Measurements from ENCODE around the gene AGXT.

AGXT gene

GRCh38 chr2:240886678-240887609 lies 18.3 kb downstream of the AGXT start:
- Mint-ChIP-seq H3K9me3 (no peaks in the 10 kb centered on the region), H3K27ac (no peak overlapping the region), H3K27me3 (no peaks in the 10 kb centered on the region), H3K4me3 (no peak overlapping the region), H3K4me1 (no peaks in the 10 kb centered on the region)
- DNase-seq (no peak), ATAC-seq (peak; percentile 46)

GRCh38 chr2:240887631-240888030 lies 19.0 kb downstream of the AGXT start:
- Mint-ChIP-seq H3K27me3 (no peaks in the 10 kb centered on the region), H3K4me3 (no peak overlapping the region), H3K27ac (no peak overlapping the region), H3K9me3 (no peaks in the 10 kb centered on the region), H3K4me1 (no peaks in the 10 kb centered on the region)
- ATAC-seq (no peak), DNase-seq (no peak)

DNA sequence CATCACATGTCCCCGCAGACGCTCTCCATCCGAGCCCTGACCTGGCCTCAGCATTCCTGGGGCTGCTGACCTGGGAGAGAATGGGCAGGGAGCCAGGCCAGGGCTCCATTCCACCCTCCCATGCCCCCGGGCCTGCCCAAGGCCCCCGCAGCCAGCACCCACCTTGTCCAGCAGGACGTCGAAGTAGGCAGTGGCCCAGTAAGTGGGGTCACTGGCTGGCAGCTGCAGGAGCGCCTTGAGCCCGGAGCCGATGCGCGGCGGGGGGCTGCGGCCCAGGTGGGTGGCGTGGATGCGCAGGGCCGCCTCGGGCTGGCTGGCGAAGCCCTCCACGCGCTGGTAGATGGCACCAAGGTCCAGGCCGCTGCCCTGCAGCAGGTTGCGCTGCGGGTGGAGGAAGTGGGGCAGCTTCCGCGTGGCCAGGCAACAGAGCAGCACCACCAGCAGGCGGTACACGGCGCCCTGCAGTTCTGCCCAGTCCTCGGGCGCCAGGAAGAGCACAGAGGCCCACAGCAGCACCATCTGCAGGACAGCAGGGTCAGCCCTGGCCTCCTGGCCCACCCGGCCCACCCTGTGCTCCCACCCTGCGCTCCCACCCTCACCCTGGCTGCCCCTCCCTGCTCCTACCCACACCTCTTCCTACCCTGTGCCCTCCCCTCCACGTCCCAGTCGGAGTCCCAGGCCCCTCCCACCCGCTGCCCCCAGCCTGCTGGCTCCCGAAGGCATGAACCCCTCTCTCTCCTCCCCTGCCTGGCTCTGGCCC lies 19.7 kb downstream of the AGXT start:
- Mint-ChIP-seq H3K9me3 (no peaks in the 10 kb centered on the region), H3K4me3 (no peak overlapping the region), H3K27me3 (no peaks in the 10 kb centered on the region), H3K27ac (no peak overlapping the region), H3K4me1 (peaks cover 1% of the 10 kb centered on the region)
- no peak for DNase-seq
- no peak for ATAC-seq

- Mint-ChIP-seq H3K4me1 (peaks cover 9% of the 10 kb centered on the region), H3K27me3 (no peaks in the 10 kb centered on the region), H3K9me3 (no peaks in the 10 kb centered on the region), H3K4me3 (no peak overlapping the region), H3K27ac (no peak overlapping the region)
- DNase-seq (no peak), ATAC-seq (no peak)
Measured at GRCh38 chr2:240888890-240889573, 20.4 kb downstream of the AGXT start.

DNA sequence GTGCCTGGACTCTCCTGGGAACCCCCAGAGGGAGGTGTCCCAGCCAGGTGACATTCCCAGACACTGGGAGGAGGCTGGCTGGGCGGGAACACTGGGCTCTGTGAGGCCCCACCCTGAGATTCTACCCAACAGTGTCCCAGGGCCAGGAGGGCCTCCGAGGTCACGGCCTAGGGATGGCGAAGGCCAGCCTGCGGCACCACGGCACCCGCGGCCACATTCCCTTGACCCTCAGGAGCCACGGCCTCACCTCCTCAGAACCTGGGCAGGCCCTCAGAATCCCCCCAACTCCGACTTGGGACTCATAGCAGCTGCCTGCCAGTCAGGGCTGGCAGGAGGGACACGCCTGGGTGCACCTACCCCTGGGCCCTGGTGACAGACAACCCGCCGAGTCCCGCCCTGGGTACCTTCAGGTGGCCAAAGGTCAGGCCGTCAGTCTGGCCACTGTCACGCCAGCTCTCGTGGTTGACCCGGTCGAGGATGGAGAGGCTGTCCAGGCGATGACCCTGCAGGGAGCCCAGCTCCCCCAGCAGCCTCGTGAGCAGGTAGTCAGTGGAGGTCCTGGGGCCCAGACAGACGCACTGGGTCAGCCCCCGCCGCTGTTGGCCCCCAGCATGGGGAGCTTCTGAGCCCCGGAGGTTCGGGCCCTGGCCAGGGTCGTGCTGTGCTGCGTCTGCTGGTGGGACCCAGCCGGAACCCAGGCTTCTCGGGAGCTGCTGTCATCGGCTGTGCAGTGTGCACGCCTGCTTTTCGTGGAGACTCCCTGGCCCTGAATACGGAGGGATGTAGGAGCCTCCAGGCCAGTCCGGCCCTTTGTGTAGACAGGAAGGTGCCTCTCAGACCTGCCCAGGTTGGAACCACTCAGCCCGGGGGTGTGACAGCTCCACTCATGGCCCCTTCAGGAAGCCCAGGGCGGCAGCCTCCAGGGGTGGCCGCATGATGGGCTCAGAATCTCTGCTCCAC lies 21.3 kb downstream of the AGXT start:
- DNase-seq (no peak), ATAC-seq (no peak)
- H3K9me3 Mint-ChIP-seq: no peaks in the 10 kb centered on the region
- H3K4me1 Mint-ChIP-seq: peaks cover 11% of the 10 kb centered on the region
- H3K27ac Mint-ChIP-seq: no peak overlapping the region
- no peak overlapping the region for H3K4me3 Mint-ChIP-seq
- no peaks in the 10 kb centered on the region for H3K27me3 Mint-ChIP-seq

DNA sequence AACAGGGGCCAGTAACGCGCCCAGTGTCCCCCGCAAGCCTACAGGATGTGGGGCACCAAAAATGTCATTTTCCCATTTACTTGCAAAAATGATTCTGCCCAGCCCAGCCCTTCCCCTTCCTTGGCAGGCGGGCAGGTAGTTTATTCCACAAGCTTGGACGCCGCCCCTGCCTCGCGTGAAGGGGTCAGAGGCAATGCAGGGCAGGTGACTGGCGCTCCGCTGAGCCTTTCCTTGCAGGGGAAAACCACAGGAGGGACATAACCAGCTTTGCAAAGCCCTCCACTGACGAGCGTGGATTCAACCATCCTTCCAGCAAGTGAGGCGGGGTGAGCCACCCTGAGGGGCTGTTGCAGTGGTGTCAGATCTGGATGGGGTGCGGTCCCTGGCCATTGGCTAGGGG lies 22.1 kb downstream of the AGXT start:
- no peak for ATAC-seq
- no peak overlapping the region for H3K27ac Mint-ChIP-seq
- no peaks in the 10 kb centered on the region for H3K27me3 Mint-ChIP-seq
- no peak for DNase-seq
- H3K4me3 Mint-ChIP-seq: no peak overlapping the region
- H3K9me3 Mint-ChIP-seq: no peaks in the 10 kb centered on the region
- H3K4me1 Mint-ChIP-seq: peaks cover 11% of the 10 kb centered on the region

- DNase-seq (no peak), ATAC-seq (no peak)
- Mint-ChIP-seq H3K4me1 (peaks cover 11% of the 10 kb centered on the region), H3K27me3 (no peaks in the 10 kb centered on the region), H3K4me3 (no peak overlapping the region), H3K9me3 (no peaks in the 10 kb centered on the region), H3K27ac (peak overlapping the region in 1 of 2 donors; percentile 76)
Measured at GRCh38 chr2:240891492-240892340, 23.1 kb downstream of the AGXT start.

DNA sequence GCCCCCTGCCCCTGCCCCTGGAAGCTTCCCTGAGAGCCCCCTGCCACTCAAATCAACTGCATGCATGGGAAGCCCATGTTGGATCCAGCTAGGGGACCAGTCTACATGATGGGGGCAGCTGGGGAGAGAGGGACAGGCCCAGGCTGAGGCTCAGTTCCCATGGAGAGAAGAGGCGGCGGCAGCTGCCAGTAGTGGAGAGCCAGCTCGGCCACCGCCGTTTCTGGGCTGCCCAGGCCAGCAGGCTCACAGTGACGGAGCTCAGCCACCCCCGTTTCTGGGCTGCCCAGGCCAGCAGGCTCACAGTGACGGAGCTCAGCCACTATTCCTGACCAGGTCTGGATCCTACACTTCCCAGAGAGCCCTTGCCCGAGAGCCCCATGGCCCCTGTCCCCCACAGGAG lies 23.7 kb downstream of the AGXT start:
- ATAC-seq: no peak
- Mint-ChIP-seq H3K4me1 (peaks cover 11% of the 10 kb centered on the region), H3K27ac (no peak overlapping the region), H3K9me3 (no peaks in the 10 kb centered on the region), H3K27me3 (no peaks in the 10 kb centered on the region), H3K4me3 (no peak overlapping the region)
- no peak for DNase-seq

DNA sequence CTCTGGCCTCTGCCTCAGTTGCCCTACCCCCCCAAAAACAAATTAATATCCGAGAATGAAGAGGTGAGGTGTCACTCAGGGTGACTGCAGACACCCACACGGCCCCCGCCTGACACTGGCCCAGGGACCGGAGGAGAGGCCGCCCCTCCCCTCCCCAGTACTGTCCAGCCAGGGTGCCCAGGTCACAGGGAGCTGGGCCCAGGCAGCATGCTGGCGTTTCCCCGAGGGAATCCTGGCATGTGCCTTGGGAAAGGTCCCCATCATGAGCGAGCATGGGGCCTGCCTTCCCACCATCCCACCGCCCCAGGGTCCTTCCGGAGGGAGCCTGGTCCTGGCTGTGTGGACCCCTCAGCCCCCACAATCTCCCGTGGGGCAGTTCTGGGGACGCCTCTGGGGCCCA lies 24.3 kb downstream of the AGXT start:
- Mint-ChIP-seq H3K4me3 (no peak overlapping the region), H3K27me3 (no peaks in the 10 kb centered on the region), H3K27ac (no peak overlapping the region), H3K4me1 (peaks cover 11% of the 10 kb centered on the region), H3K9me3 (no peaks in the 10 kb centered on the region)
- DNase-seq (no peak), ATAC-seq (no peak)

DNA sequence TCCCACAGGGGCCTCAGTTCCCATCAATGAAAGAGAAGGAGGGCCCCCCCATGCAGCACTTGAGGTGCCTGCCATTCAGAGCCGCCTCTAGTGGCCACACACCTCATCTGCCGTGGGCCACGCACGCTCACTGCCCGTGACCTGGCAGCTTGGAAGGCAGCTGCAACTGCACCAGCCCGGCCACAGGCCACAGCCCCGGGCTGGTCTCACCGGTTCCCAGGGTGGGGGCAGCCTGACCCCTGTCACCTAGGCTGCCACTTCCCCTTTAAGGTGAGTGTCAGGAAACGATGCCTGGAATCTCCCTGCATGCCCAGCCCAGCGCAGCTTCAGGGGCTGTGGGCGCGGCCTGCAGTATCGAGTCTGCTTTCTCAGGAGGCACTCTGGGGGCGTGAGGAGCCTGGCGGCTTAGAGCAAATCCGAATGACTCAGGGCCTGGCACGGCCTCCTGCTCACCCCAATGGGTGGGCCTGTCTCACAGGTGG lies 24.8 kb downstream of the AGXT start:
- H3K27me3 Mint-ChIP-seq: no peaks in the 10 kb centered on the region
- H3K4me3 Mint-ChIP-seq: peak overlapping the region in 1 of 2 donors; percentile 73
- H3K4me1 Mint-ChIP-seq: peaks cover 11% of the 10 kb centered on the region
- H3K27ac Mint-ChIP-seq: no peak overlapping the region
- no peaks in the 10 kb centered on the region for H3K9me3 Mint-ChIP-seq
- ATAC-seq: peak; percentile 19
- peak in 1 of 2 donors; percentile 59 for DNase-seq

DNA sequence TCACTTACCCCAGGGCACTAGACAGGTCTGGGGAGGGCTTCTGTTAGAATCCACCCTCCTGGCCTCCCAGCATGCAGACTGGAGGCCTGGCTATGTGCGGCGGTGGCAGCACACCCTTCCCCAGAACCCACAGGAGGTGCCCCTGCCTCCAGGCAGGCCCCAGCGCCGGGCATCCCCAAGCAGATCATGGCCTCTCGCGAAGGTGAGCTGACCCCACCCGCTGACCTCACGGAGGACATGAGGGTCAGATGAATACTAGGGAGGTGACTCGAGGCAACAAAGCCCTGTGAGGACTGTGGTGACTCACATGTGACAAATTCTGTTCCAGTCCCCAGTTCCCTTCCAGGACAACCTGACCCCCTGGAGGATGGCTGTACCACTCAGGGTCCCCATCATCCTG lies 25.4 kb downstream of the AGXT start:
- ATAC-seq (no peak), DNase-seq (no peak)
- no peaks in the 10 kb centered on the region for H3K9me3 Mint-ChIP-seq
- no peak overlapping the region for H3K27ac Mint-ChIP-seq
- peaks cover 11% of the 10 kb centered on the region for H3K4me1 Mint-ChIP-seq
- no peaks in the 10 kb centered on the region for H3K27me3 Mint-ChIP-seq
- no peak overlapping the region for H3K4me3 Mint-ChIP-seq

GRCh38 chr2:240894836-240895558 lies 26.4 kb downstream of the AGXT start:
- Mint-ChIP-seq H3K4me1 (peaks cover 11% of the 10 kb centered on the region), H3K4me3 (no peak overlapping the region), H3K9me3 (no peaks in the 10 kb centered on the region), H3K27ac (no peak overlapping the region), H3K27me3 (no peaks in the 10 kb centered on the region)
- no peak for DNase-seq
- no peak for ATAC-seq

- Mint-ChIP-seq H3K9me3 (no peaks in the 10 kb centered on the region), H3K4me3 (no peak within 1 kb of the TSS), H3K27me3 (peaks cover 3% of the 10 kb centered on the region), H3K27ac (peak within 1 kb of the TSS in 1 of 2 donors; percentile 42), H3K4me1 (peaks cover 11% of the 10 kb centered on the region)
- no peak for DNase-seq
- ATAC-seq: no peak
Measured at GRCh38 chr2:240895656-240896388, 27.2 kb downstream of the AGXT start, which contains the start of gene MAB21L4. MAB21L4 (minus strand) TSS chr2:240896156; CDS start chr2:240895997, 159 bp downstream.

Data from stimulated activated naive CD8-positive, alpha-beta T cell treated with anti-CD3 and anti-CD28 coated beads, Interleukin-15, amount 100 ng/mL, for 72 hours (primary cell).